Measurements from ENCODE around the gene CRYBG2.

DNA sequence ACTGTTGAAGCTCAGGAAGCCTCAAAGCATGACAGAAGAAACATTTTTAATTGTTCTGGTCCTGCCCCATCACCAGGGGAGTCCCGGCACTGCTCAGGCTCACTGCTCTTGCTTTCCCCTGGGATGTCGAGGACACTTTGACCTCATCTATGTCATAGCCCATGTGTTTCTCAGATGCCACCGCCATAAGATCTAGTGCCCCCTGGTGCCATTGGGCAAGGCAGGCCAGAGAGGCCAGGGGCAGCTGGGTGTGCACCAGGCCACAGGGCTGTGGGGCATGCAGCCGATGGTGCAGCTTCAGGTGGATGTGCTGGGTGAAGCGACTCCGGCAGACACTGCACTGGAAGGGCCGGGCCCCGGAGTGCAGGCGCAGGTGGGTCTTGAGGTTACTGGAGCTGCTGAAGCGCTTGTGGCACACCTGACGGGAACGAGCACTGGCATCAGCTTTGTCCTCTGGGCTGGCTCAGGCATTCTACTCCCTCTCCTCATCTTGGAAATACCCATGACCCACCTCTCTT is 7.7 kb upstream of the CRYBG2 start:
- TF ChIP-seq, protein P1, sequence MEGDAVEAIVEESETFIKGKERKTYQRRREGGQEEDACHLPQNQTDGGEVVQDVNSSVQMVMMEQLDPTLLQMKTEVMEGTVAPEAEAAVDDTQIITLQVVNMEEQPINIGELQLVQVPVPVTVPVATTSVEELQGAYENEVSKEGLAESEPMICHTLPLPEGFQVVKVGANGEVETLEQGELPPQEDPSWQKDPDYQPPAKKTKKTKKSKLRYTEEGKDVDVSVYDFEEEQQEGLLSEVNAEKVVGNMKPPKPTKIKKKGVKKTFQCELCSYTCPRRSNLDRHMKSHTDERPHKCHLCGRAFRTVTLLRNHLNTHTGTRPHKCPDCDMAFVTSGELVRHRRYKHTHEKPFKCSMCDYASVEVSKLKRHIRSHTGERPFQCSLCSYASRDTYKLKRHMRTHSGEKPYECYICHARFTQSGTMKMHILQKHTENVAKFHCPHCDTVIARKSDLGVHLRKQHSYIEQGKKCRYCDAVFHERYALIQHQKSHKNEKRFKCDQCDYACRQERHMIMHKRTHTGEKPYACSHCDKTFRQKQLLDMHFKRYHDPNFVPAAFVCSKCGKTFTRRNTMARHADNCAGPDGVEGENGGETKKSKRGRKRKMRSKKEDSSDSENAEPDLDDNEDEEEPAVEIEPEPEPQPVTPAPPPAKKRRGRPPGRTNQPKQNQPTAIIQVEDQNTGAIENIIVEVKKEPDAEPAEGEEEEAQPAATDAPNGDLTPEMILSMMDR (IDR thresholded peaks at IDR 0.05), result no peak
- no peak for TF ChIP-seq POLR2A (IDR thresholded peaks at IDR 0.05)

Data from tibial nerve (tissue), 3 donors.